OCI-LY3 (cell line): ENCODE measurements around the gene PERCC1.

Source experiments
- CTCF ChIP-seq: fragments of 200-600, 300-600 bp; sonication (generic); IDR thresholded peaks from 2 replicates; pipeline ENCODE4 v1.5.1; 2014; ENCODE audit warnings: antibody characterized with exemption, low read length, low read depth
- EZH2phosphoT487 ChIP-seq: fragments of 200-600 bp; shearing (Covaris generic); IDR thresholded peaks from 2 replicates; pipeline ENCODE4 v1.6.1; 2018; ENCODE audit warnings: antibody characterized with exemption, mixed run types, low read depth

GRCh38 chr16:1430759-1431496, at the start of gene PERCC1:
- no peak for TF ChIP-seq CTCF
- no peak for TF ChIP-seq EZH2phosphoT487
